ENCODE results near the gene ECM2.

Gene ECM2

GRCh38 chr9:92543972-92544371 is 8.2 kb upstream of the ECM2 start:
- no peak overlapping the region for H3K4me3 ChIP-seq (replicated peaks; ENCODE audit: low read depth, low read length)
- DNase-seq (ENCODE audit: low read depth), result no peak
- TF ChIP-seq, protein P1, sequence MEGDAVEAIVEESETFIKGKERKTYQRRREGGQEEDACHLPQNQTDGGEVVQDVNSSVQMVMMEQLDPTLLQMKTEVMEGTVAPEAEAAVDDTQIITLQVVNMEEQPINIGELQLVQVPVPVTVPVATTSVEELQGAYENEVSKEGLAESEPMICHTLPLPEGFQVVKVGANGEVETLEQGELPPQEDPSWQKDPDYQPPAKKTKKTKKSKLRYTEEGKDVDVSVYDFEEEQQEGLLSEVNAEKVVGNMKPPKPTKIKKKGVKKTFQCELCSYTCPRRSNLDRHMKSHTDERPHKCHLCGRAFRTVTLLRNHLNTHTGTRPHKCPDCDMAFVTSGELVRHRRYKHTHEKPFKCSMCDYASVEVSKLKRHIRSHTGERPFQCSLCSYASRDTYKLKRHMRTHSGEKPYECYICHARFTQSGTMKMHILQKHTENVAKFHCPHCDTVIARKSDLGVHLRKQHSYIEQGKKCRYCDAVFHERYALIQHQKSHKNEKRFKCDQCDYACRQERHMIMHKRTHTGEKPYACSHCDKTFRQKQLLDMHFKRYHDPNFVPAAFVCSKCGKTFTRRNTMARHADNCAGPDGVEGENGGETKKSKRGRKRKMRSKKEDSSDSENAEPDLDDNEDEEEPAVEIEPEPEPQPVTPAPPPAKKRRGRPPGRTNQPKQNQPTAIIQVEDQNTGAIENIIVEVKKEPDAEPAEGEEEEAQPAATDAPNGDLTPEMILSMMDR (IDR thresholded peaks at IDR 0.05; ENCODE audit: low read length, missing control alignments), result no peak

GRCh38 chr9:92538541-92538940 is 2.8 kb upstream of the ECM2 start:
- peak; percentile 16 for DNase-seq (ENCODE audit: low read depth)
- TF ChIP-seq, protein P1 (IDR thresholded peaks at IDR 0.05; ENCODE audit: low read length, missing control alignments), result no peak
- no peak overlapping the region for H3K4me3 ChIP-seq (replicated peaks; ENCODE audit: low read depth, low read length)

DNA sequence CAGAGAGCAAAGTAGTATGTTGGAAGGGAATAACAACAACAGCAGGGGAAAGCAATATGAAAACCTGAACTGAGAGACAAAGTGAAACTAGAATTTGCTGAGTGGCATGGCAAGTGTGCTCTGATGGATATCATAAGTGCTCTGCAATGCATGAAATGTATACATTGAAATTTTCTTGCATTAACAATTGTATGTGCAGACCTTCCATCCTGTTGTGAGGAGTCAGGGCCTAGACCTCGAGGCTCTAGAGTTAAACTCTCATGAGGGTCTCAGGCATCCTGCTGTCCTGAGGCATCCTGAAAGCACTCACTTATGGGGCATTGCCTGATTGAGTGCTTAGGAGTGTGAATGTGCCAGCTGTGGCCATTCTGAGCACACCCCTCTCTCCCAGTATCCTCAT is 1.1 kb downstream of the ECM2 start:
- no peak for DNase-seq (ENCODE audit: low read depth)
- peak overlapping the region; percentile 1 for H3K4me3 ChIP-seq (replicated peaks; ENCODE audit: low read depth, low read length)

DNA sequence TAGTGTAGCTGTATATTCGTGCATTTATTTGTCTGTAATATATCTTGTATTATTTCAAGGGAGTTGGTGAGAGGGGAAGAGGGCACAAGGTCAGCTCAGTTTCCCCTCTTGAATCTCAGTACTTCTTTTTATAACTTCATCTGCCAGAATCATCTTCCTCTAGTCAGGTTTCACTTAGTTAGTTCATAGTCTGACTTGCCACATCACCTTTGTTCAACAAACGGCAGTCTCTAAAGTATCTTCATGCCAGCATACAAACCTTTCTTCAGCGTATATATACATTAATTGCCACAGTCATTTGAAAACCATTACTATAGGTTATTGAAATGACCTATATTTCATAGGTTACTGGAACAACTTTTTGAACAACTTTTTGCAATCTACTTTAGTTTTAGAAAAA is 1.6 kb downstream of the ECM2 start:
- H3K4me3 ChIP-seq (replicated peaks; ENCODE audit: low read depth, low read length), result no peak overlapping the region
- TF ChIP-seq, protein P1 (IDR thresholded peaks at IDR 0.05; ENCODE audit: low read length, missing control alignments), result no peak
- no peak for DNase-seq (ENCODE audit: low read depth)

More for the DNA sequence above, 1.1 kb downstream of the ECM2 start:
- TF ChIP-seq, protein P1 (IDR thresholded peaks at IDR 0.05; ENCODE audit: low read length, missing control alignments), result no peak

GRCh38 chr9:92530893-92531292 is 4.9 kb downstream of the ECM2 start:
- no peak overlapping the region for H3K4me3 ChIP-seq (replicated peaks; ENCODE audit: low read depth, low read length)
- DNase-seq (ENCODE audit: low read depth), result no peak
- TF ChIP-seq, protein P1 (IDR thresholded peaks at IDR 0.05; ENCODE audit: low read length, missing control alignments), result no peak

DNA sequence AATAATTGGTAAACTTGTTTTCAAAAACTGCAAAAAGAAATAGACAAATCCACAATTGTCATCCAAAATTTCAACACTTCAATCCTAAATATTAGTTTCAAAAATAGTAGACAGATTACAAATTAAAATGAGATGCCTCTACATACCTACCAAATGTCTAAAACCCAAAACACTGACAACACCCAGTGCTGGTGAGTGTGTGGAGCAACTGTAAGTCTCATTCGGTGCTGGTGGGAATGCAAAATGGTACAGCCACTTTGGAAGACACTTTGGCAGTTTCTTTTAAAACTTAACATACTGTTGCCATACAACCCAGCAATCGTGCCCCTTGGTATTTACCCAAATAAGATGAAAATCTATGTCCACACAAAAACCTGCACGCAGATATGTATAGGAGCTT is 6.7 kb downstream of the ECM2 start:
- TF ChIP-seq, protein P1 (IDR thresholded peaks at IDR 0.05; ENCODE audit: low read length, missing control alignments), result no peak

GRCh38 chr9:92528522-92528849 is 7.3 kb downstream of the ECM2 start:
- TF ChIP-seq, protein P1 (IDR thresholded peaks at IDR 0.05; ENCODE audit: low read length, missing control alignments), result no peak
- H3K4me3 ChIP-seq (replicated peaks; ENCODE audit: low read depth, low read length), result no peak overlapping the region
- no peak for DNase-seq (ENCODE audit: low read depth)

More for the DNA sequence above, 6.7 kb downstream of the ECM2 start:
- no peak for DNase-seq (ENCODE audit: low read depth)
- no peak overlapping the region for H3K4me3 ChIP-seq (replicated peaks; ENCODE audit: low read depth, low read length)
